Activated B cell treated with CpG ODN at 0.5 μM for 24 hours (primary cell): Measurements from ENCODE around the gene RBFOX2. TPM values are rescaled to one million over a fixed set of nuclear protein-coding genes. Genes with fewer than 3 reads are reported as not detected.

Experiments
- ATAC-seq: fragments of 200-7000 bp; cut with Tn5 transposase; one replicate; pipeline ENCODE4 v1.10.0; 2021; ENCODE audit warnings: low read depth, mild to moderate bottlenecking, moderate library complexity
- CTCF ChIA-PET: fragments of 350-600 bp; sonication (Branson Sonifier 250); formaldehyde crosslinking; loops from one replicate; lab custom pipeline; 2021; ENCODE audit warnings: antibody characterized with exemption; lab: Charles Lee
- POLR2A ChIA-PET: fragments of 350-600 bp; sonication (Branson Sonifier 250); formaldehyde crosslinking; loops from one replicate; lab custom pipeline; 2021; ENCODE audit warnings: antibody characterized with exemption; lab: Charles Lee
- DNase-seq: peaks from one replicate; pipeline ENCODE4 v3.0.0; 2022
- H3K27ac Mint-ChIP-seq: one replicate; pipeline ENCODE4 v1.8.0; 2020; ENCODE audit warnings: mixed read lengths
- H3K27me3 Mint-ChIP-seq: one replicate; pipeline ENCODE4 v1.8.0; 2021; ENCODE audit warnings: mixed read lengths
- H3K36me3 Mint-ChIP-seq: one replicate; pipeline ENCODE4 v1.8.0; 2021; ENCODE audit warnings: low read depth, mixed read lengths
- H3K4me1 Mint-ChIP-seq: one replicate; pipeline ENCODE4 v1.8.0; 2021; ENCODE audit warnings: mixed read lengths
- H3K4me3 Mint-ChIP-seq: one replicate; pipeline ENCODE4 v1.8.0; 2020; ENCODE audit warnings: mild to moderate bottlenecking, mixed read lengths
- H3K9me3 Mint-ChIP-seq: one replicate; pipeline ENCODE4 v1.8.0; 2020; ENCODE audit warnings: mixed read lengths
- intact Hi-C: fragments of 100-400 bp; cut with micrococcal nuclease; formaldehyde crosslinking; loops from one replicate; pipeline ENCODE4 v1.15.1; 2024
- total RNA-seq: library from RNA; stranded (reverse); gene quantifications from 2 replicates; pipeline ENCODE4 v1.2.3, GENCODE V29; 2022
- TF ChIP-seq, protein P1 (sequence below): fragments of 200-600 bp; IDR thresholded peaks from one replicate; pipeline ENCODE4 v1.8.0; 2022; ENCODE audit warnings: antibody characterized with exemption, mild to moderate bottlenecking

RBFOX2 gene
- total RNA-seq, 1 donor from 2014 or later: not detected

DNA sequence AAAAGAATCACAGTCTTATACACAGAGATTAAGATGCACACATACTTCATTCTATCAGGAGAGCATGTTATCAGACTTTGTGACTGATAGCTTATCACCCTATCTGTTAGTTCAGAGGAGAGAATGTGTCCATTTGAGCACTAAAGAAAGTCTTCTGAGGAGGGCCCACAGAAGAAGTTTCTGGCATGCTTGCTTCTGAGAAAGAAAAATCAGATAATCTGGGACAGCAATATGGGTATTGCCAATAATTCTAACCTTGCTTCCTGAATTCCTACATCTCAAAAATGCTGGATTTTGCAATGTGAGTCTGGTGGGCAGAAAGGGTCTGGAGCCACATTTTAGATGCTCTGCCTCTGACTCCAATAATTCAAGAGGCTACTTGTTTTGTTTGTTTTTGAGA lies 128.9 kb downstream of the RBFOX2 start:
- peaks cover 25% of the 10 kb centered on the region for H3K27me3 Mint-ChIP-seq
- H3K4me3 Mint-ChIP-seq: no peak overlapping the region
- POLR2A ChIA-PET: interaction anchor here (0.6 kb wide), 1 partner anchor 41 kb away, joined by 6 read pairs; no protein-coding TSS in a partner anchor
- CTCF ChIA-PET: no interaction called here
- intact Hi-C loops: no loop called here
- H3K36me3 Mint-ChIP-seq: no peaks in the 10 kb centered on the region
- H3K4me1 Mint-ChIP-seq: peaks cover 5% of the 10 kb centered on the region
- DNase-seq: no peak
- no peaks in the 10 kb centered on the region for H3K9me3 Mint-ChIP-seq
- ATAC-seq: no peak
- TF ChIP-seq, protein P1, sequence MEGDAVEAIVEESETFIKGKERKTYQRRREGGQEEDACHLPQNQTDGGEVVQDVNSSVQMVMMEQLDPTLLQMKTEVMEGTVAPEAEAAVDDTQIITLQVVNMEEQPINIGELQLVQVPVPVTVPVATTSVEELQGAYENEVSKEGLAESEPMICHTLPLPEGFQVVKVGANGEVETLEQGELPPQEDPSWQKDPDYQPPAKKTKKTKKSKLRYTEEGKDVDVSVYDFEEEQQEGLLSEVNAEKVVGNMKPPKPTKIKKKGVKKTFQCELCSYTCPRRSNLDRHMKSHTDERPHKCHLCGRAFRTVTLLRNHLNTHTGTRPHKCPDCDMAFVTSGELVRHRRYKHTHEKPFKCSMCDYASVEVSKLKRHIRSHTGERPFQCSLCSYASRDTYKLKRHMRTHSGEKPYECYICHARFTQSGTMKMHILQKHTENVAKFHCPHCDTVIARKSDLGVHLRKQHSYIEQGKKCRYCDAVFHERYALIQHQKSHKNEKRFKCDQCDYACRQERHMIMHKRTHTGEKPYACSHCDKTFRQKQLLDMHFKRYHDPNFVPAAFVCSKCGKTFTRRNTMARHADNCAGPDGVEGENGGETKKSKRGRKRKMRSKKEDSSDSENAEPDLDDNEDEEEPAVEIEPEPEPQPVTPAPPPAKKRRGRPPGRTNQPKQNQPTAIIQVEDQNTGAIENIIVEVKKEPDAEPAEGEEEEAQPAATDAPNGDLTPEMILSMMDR: no peak
- no peak overlapping the region for H3K27ac Mint-ChIP-seq

DNA sequence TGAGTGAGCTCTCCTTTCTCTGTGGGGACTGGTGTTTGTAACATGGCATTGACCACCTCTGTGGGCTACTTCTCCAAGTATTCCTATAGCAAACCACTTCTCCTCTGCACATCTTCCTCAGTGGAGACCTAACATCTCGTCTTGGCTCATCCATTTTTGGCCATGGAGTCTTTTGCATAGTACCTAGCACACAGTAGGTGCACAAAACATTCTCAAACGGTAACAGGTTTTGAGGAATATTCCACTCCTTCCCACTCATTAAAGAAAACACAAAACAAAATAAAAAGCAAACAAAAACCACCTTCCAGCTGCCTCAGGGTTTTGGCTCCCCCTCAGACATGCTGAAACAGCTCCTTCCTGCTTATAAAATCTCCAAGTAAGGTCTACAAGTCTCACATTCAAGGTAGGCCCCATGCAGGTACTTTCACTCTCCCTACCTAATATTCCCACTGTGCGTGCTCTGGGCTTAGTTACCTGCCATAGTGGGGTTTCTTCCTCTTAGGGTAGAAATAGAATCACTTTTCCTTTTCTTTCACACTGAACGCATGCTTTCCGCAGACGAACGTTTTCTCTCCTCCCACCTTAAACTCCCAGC lies 132.4 kb downstream of the RBFOX2 start:
- intact Hi-C loops: no loop called here
- no peaks in the 10 kb centered on the region for H3K36me3 Mint-ChIP-seq
- H3K9me3 Mint-ChIP-seq: no peaks in the 10 kb centered on the region
- TF ChIP-seq, protein P1: no peak
- H3K4me1 Mint-ChIP-seq: no peaks in the 10 kb centered on the region
- ChIA-PET CTCF (no interaction called here), POLR2A (no interaction called here)
- no peak overlapping the region for H3K27ac Mint-ChIP-seq
- H3K27me3 Mint-ChIP-seq: peaks cover 27% of the 10 kb centered on the region
- DNase-seq: no peak
- no peak overlapping the region for H3K4me3 Mint-ChIP-seq
- ATAC-seq: no peak

DNA sequence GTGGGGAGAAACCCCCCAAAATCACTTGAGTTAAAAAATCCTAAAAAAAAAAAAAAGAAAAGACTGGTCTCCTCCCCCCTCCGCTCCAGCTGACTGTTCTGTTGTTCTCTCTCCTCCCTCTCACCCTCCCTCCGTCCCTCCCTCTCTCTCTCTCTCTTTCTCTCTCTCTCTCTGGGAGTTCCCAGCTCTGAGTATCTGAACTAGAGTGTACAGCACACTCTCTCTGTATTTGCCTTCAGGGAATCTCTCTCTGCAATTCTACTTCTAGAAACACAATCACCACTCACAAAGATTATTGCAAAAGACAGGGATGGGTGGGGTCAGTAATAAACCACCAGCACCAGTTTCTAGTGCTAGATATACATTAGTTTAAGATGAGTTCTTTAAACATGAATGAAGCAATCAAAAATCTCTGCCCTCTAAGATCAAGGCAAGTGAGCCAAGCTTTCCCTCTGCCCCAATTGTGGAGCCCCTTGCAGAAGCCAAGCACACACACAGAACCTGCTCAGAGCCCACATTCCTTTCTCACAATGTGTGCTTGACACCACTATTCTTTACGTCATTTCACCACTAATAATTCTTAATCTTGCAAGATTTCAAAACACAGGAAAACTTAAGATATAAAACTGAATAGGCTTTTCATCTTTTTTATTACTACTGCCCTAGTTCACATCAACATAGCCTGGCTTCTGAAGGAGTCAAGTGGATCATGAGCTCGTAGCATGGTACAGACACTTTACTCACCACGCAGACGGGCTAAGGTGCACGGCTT lies 133.5 kb downstream of the RBFOX2 start:
- intact Hi-C loops: no loop called here
- Mint-ChIP-seq H3K9me3 (no peaks in the 10 kb centered on the region), H3K4me1 (no peaks in the 10 kb centered on the region), H3K27me3 (peaks cover 27% of the 10 kb centered on the region), H3K27ac (no peak overlapping the region), H3K4me3 (no peak overlapping the region), H3K36me3 (no peaks in the 10 kb centered on the region)
- POLR2A ChIA-PET: no interaction called here
- TF ChIP-seq, protein P1: no peak
- CTCF ChIA-PET: no interaction called here
- no peak for ATAC-seq
- DNase-seq: no peak

DNA sequence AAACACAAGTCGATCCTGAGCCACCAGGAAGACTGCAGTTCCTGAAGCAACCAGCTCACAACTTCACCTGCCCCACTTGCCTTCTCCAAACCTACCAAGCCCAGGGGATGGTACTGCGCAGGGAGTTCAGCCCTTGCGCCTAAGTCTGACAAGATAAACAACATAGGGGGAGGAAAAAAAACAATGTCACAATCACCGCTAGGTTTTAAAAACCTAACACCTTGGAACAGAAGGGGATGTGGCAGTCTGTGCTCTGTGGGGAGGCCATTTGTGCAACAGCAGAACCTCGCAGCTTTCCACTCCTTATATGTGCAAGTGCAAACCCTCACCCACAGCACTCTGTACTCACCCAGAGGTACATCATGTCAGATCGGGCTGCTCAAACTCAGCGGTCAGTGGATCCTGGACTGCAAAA lies 134.2 kb downstream of the RBFOX2 start:
- POLR2A ChIA-PET: no interaction called here

DNA sequence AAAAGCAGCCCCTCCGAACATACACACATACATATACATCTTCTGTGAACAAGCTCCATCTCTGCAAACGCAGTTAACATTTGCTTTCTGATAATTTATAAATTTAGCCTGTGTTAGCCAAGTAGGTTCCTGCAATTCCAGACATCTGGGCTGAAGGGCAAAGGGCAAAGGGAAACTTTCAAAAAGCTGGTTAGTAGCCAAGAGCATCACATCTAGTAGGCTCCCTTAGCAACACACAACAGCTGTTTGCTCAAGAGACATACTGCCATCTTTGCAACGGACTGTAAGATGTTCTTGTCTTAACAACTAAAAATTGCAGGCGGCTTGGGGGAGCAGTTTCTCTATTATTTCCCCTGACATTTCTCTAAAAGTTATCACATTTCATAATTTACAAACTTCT lies 134.9 kb downstream of the RBFOX2 start:
- ChIA-PET POLR2A (no interaction called here), CTCF (no interaction called here)
- intact Hi-C loops: no loop called here
- Mint-ChIP-seq H3K4me3 (no peak overlapping the region), H3K4me1 (no peaks in the 10 kb centered on the region), H3K9me3 (no peaks in the 10 kb centered on the region), H3K27ac (no peak overlapping the region), H3K36me3 (no peaks in the 10 kb centered on the region), H3K27me3 (peaks cover 33% of the 10 kb centered on the region)
- ATAC-seq (no peak), DNase-seq (no peak)
- TF ChIP-seq, protein P1: no peak

More for the DNA sequence above, 134.2 kb downstream of the RBFOX2 start:
- no peaks in the 10 kb centered on the region for H3K36me3 Mint-ChIP-seq
- no peak overlapping the region for H3K4me3 Mint-ChIP-seq
- peaks cover 27% of the 10 kb centered on the region for H3K27me3 Mint-ChIP-seq
- no peaks in the 10 kb centered on the region for H3K9me3 Mint-ChIP-seq
- H3K4me1 Mint-ChIP-seq: no peaks in the 10 kb centered on the region
- DNase-seq: no peak
- intact Hi-C loops: no loop called here
- TF ChIP-seq, protein P1: no peak
- CTCF ChIA-PET: no interaction called here
- H3K27ac Mint-ChIP-seq: no peak overlapping the region
- ATAC-seq: no peak
